Measurements from ENCODE around the gene FCN2. TPM values are rescaled to one million over a fixed set of nuclear protein-coding genes. Genes with fewer than 3 reads are reported as not detected.

The FCN2 gene
- polyA plus RNA-seq, 1 of the 3 experiments (the other 2 are of a cell fraction) = not detected

DNA sequence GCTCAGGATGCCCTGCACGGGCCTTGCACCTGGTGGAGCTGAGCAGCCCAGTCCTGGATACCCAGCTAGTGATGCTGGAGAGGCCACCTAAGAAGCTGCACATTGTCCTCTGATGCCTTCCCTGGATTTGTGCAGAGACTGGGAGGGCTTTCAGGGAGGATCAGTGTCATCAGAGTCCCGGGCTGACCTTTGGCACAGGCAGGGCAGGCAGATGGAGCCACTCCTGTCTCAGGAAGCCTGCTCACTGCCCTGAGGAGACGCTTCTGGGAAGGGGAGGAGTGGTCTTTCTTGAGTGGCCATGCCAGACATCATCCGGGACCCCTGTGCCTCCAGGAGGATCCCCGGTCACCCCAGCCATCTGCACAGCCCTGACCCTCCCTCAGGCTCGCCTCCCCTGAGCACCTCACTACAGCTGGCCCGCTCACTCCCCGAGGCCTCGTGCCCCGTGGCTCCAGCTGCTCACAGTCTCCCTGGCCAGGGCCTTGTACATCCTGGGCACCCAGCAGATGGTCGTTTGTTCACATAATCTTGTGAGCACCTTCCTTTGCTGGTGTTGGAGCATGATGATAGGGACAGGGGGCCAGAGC lies 47.2 kb upstream of the FCN2 start:
- H3K36me3 ChIP-seq (replicated peaks in 1 of 2; ENCODE audit: control insufficient read depth in 1 of 2, insufficient read depth in 2 of 2, low read length in 1 of 2) = peaks cover 48 to 72% of the 10 kb centered on the region in 2 experiments
- 93% methylated on average over 6 of the region's 11 CpGs for WGBS (ENCODE audit: low lambda C conversion rate)
- no peak for TF ChIP-seq FOXM1 (IDR thresholded peaks at IDR 0.05; ENCODE audit: low read depth)
- no peak for TF ChIP-seq FOXJ3 (CRISPR knock-in tag; IDR thresholded peaks at IDR 0.05)
- TF ChIP-seq EP300 (IDR thresholded peaks at IDR 0.05; ENCODE audit: borderline replicate concordance in 1 of 2, low read depth in 1 of 2, low read length in 1 of 2) = no peak
- no peak for TF ChIP-seq RXRA (IDR thresholded peaks at IDR 0.05; ENCODE audit: borderline replicate concordance, low read depth)
- TF ChIP-seq NFIC (IDR thresholded peaks at IDR 0.05; ENCODE audit: borderline replicate concordance) = no peak
- no peak for TF ChIP-seq POLR2AphosphoS5 (IDR thresholded peaks at IDR 0.05; ENCODE audit: low read depth, low read length)
- no peak for TF ChIP-seq RFX5 (IDR thresholded peaks at IDR 0.05; ENCODE audit: low read length)
- TF ChIP-seq NRF1 (IDR thresholded peaks at IDR 0.05; ENCODE audit: low read depth, low read length) = no peak
- TF ChIP-seq, protein P1, sequence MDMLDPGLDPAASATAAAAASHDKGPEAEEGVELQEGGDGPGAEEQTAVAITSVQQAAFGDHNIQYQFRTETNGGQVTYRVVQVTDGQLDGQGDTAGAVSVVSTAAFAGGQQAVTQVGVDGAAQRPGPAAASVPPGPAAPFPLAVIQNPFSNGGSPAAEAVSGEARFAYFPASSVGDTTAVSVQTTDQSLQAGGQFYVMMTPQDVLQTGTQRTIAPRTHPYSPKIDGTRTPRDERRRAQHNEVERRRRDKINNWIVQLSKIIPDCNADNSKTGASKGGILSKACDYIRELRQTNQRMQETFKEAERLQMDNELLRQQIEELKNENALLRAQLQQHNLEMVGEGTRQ (IDR thresholded peaks at IDR 0.05; ENCODE audit: borderline replicate concordance, low read depth, low read length) = no peak
- no peak for TF ChIP-seq EZH2phosphoT487 (IDR thresholded peaks at IDR 0.05; ENCODE audit: borderline replicate concordance, low read depth)
- no peak for TF ChIP-seq FOSL2 (IDR thresholded peaks at IDR 0.05; ENCODE audit: borderline replicate concordance, low read depth)
- no peak for TF ChIP-seq SIN3A (IDR thresholded peaks at IDR 0.05; ENCODE audit: borderline replicate concordance, low read depth, low read length)
- TF ChIP-seq RAD21 (IDR thresholded peaks at IDR 0.05; ENCODE audit: low read length) = no peak
- TF ChIP-seq CHD2 (IDR thresholded peaks at IDR 0.05; ENCODE audit: low read length, partially characterized antibody) = no peak
- no peak for TF ChIP-seq MEF2A (IDR thresholded peaks at IDR 0.05; ENCODE audit: borderline replicate concordance, low read depth)
- TF ChIP-seq, protein P2, sequence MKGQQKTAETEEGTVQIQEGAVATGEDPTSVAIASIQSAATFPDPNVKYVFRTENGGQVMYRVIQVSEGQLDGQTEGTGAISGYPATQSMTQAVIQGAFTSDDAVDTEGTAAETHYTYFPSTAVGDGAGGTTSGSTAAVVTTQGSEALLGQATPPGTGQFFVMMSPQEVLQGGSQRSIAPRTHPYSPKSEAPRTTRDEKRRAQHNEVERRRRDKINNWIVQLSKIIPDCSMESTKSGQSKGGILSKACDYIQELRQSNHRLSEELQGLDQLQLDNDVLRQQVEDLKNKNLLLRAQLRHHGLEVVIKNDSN (IDR thresholded peaks at IDR 0.05; ENCODE audit: borderline replicate concordance, low read depth) = no peak
- no peak for TF ChIP-seq TEAD4 (IDR thresholded peaks at IDR 0.05; ENCODE audit: borderline replicate concordance, insufficient read depth)
- TF ChIP-seq, protein P3, sequence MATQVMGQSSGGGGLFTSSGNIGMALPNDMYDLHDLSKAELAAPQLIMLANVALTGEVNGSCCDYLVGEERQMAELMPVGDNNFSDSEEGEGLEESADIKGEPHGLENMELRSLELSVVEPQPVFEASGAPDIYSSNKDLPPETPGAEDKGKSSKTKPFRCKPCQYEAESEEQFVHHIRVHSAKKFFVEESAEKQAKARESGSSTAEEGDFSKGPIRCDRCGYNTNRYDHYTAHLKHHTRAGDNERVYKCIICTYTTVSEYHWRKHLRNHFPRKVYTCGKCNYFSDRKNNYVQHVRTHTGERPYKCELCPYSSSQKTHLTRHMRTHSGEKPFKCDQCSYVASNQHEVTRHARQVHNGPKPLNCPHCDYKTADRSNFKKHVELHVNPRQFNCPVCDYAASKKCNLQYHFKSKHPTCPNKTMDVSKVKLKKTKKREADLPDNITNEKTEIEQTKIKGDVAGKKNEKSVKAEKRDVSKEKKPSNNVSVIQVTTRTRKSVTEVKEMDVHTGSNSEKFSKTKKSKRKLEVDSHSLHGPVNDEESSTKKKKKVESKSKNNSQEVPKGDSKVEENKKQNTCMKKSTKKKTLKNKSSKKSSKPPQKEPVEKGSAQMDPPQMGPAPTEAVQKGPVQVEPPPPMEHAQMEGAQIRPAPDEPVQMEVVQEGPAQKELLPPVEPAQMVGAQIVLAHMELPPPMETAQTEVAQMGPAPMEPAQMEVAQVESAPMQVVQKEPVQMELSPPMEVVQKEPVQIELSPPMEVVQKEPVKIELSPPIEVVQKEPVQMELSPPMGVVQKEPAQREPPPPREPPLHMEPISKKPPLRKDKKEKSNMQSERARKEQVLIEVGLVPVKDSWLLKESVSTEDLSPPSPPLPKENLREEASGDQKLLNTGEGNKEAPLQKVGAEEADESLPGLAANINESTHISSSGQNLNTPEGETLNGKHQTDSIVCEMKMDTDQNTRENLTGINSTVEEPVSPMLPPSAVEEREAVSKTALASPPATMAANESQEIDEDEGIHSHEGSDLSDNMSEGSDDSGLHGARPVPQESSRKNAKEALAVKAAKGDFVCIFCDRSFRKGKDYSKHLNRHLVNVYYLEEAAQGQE (IDR thresholded peaks at IDR 0.05; ENCODE audit: low read depth, low read length) = no peak
- TF ChIP-seq, protein P4, sequence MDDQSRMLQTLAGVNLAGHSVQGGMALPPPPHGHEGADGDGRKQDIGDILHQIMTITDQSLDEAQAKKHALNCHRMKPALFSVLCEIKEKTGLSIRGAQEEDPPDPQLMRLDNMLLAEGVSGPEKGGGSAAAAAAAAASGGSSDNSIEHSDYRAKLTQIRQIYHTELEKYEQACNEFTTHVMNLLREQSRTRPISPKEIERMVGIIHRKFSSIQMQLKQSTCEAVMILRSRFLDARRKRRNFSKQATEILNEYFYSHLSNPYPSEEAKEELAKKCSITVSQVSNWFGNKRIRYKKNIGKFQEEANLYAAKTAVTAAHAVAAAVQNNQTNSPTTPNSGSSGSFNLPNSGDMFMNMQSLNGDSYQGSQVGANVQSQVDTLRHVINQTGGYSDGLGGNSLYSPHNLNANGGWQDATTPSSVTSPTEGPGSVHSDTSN (IDR thresholded peaks at IDR 0.05) = no peak
- TF ChIP-seq ELF1 (IDR thresholded peaks at IDR 0.05) = no peak
- no peak overlapping the region for H3K9ac ChIP-seq
- no peaks in the 10 kb centered on the region; the same call in 1 of the 2 replicates for H3K79me2 ChIP-seq (ENCODE audit: insufficient read depth)
- ChIA-PET POLR2A (no interaction called here), CTCF (no interaction called here)
- H3K9me2 ChIP-seq = no peaks in the 10 kb centered on the region
- no peaks in the 10 kb centered on the region for H3K27me3 ChIP-seq (ENCODE audit: insufficient read depth)
- peaks cover 12% of the 10 kb centered on the region for H3F3A ChIP-seq (replicated peaks; ENCODE audit: insufficient read depth)
- H3K4me3 ChIP-seq (ENCODE audit: low read depth in 2 of 2, low read length in 1 of 2) = no peak overlapping the region
- no peak overlapping the region for H2AFZ ChIP-seq (ENCODE audit: low read depth)
- DNase-seq = no peak
- no peak overlapping the region for H3K27ac ChIP-seq (ENCODE audit: low read depth in 2 of 2, low read length in 1 of 2)
- H4K20me1 ChIP-seq (ENCODE audit: insufficient read depth) = peaks cover 24% of the 10 kb centered on the region
- H3K4me1 ChIP-seq (ENCODE audit: control insufficient read depth in 1 of 2, insufficient read depth in 2 of 2, low read depth in 1 of 2, low read length in 1 of 2) = no peaks in the 10 kb centered on the region
- H3K9me3 ChIP-seq = no peaks in the 10 kb centered on the region
- no peak overlapping the region for H3K4me2 ChIP-seq
